GM18907 (cell line): ENCODE results near the gene NR2C2AP.

Experiments used
- ATAC-seq: cut with Tn5 transposase; IDR thresholded peaks from one replicate; pipeline ENCODE4 v1.9.1; 2021; ENCODE audit warnings: mild to moderate bottlenecking, moderate library complexity; ENCODE audit not compliant: unreplicated experiment

NR2C2AP gene

DNA sequence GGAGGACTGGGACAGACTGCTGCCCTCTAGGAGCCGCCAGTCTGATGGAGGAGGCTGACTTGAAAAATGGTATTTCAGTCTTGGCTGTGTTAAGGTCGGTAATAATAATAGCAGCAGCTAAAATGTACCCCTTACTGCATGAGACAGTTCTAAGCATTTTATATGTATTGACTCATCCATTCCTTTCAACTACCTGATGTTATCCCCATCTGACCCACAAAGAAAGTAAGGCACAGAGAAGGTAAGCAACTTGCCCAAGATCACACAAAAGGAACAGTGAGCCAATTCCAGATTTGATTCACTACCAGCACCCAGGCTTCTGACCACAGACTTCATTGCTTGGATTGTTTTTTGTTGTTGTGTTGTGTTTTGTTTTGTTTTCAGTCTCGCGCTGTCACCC, 12.6 kb upstream of the NR2C2AP start:
- ATAC-seq: no peak

- no peak for ATAC-seq
Measured at GRCh38 chr19:19214892-19215291, 11.7 kb upstream of the NR2C2AP start.

- ATAC-seq: no peak
Measured at GRCh38 chr19:19214159-19214490, 10.9 kb upstream of the NR2C2AP start.

DNA sequence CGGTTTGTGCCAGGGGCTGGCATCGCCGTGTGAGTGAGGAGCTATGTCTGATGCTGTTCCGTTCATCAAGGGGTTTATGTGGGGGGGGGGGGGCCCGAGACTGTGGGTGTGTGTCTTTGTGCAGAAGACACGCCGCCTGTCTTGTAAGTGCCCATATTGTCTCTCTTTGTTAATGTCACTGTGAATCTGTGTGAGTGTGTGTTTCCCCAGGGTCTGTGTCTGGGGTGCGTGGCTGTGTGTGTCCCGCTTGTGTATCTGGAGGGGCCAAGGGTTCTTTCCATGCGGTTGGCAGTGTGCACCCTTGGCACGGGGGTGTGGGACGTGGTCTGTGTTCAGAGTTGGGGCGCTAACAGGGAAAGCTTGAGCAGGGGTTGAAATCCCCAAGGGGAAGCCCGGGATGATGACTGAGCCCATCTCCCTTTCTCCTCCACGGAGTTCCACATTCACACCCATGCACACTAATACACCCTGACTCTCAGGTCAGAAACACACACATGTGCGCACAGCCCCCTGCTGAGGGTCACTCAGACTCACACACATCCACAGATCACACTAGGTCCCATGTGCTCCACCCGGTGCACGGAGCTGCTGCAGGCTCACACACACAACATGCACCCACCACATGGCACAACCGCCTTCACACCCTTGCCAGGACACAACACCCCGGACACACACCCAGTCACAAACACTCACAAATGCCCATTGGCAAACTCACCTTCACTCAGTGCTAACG, 10.4 kb upstream of the NR2C2AP start:
- ATAC-seq: no peak

DNA sequence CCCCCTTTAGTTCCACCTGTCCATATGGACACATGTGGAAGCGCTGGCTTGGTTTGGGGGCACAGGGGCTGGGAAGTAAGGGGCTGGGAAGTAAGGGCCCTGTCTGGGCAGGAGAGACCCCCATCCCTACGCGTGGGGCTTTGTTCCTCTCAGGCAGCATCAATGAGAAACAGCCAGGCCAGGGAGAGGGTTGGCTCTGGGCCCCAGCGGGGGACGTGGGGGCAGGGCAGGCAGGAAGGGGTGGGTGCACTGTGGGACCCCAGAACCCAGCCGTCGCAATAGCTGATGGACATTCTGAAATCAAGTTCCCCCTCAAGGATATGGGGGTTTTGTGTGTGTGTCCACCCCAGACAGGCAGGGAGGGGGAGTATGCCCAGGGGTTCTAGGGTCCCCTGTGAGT, 9.7 kb upstream of the NR2C2AP start:
- no peak for ATAC-seq

- ATAC-seq: no peak
Measured at GRCh38 chr19:19211499-19212420, 8.5 kb upstream of the NR2C2AP start, which contains the start of gene NCAN. Gene NCAN, plus strand, starts transcription at chr19:19211958. Its CDS starts 4,996 bp downstream, at chr19:19216954.

DNA sequence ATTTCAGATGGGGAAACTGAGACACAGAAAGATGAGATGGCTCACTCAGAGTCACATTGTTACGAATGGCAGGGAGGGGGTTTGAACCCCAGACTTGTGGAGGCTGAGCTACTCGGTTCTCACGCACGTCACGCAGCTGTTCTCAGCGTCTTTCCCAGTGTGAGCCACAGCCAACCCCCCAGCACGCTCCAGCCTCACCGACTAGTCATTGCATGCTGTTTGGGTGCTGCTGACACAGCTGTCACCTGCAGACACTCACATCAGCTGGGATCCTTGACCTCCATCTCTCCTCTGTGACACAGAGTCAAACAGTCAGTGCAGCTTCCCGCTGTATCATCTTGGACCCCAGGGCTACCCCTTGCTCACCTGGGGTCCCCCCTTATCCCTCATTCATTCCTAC, 6.2 kb upstream of the NR2C2AP start:
- ATAC-seq: no peak

- ATAC-seq: no peak
Measured at GRCh38 chr19:19207637-19208572, 4.7 kb upstream of the NR2C2AP start.

DNA sequence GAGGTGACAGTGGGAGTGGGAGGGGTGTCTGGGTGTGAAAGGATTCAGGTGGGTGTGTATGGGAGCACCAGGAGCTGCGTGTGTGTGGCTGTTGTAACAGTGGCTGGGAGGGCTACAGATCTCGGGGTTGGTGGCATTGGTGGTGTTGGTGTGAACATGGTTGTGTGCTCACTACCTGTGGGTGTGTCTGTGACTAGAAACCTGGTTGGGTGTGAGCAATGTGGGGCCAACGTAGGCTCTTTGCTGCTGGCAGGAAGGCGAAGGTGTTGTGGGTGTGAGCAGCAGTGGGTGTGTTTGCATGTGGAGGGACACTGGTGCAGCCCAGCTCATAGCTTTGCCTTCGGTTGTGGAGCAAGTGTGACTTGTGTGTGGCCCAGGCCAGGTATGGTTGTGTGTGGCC, 3.7 kb upstream of the NR2C2AP start:
- ATAC-seq: no peak

DNA sequence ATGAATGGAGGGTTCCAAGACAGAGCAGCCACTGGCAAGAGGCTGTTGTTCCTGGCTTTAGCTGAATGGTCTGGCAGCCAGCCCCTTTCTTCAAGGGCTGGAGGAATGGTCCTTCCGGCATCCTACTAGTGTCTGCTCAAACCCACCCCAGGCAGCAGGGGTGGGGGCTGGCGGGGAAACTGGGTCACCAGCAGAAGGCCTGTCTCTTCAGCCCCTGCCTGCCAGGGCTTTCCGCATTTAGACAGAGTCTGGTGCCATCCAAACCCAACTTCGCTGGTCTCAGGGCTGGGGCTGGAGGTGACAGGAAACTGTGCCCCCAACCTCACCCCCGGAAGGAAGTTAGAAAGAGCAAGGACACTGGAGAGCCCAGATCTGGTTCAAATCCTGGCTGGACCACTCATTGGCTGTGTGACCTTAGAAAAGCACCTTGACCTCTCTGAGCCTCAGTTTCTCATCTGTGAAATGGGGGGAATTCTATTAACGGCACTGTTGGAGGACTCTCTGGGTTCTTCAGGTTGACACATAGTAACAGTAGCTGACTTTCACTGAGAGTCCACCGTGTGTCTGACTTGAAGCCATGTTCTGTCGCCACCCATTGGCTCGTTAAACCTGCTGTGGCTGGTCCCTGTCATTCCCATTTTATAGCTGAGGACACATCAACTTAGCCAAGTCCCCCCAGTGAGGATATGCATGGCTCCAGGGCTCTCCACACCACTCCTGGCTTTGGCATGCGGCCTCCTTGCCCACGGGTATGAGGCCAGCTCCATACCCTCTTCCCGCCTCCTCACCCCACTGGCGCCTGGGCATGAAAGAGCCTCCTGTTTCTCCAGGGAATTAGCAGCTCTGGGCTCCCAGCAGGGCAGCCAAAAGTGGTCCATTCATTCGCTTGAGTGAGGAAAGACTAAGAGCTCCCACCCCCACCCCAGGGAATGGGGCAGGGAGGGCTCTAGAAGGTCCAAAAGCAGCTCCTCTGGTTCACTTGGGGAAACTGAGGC, 2.5 kb upstream of the NR2C2AP start:
- ATAC-seq: no peak

DNA sequence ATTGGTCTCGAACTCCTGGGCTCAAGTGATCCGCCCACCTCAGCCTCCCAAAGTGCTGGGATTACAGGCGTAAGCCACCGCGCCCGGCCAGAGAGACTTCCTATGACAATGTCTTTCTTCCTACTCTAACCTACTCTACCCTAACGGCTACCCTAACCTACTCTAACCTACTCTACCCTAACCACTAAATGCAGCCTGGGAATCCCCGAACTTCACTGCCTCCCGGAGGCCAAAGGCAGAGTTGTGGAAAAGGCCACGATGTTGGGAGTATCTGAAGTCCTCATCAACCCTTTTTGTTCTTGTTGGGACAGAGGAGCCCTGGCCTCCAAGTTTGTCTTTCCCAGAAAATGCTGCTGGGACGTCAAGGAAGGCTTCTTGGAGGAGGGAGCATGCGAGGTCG, 967 bp upstream of the NR2C2AP start:
- ATAC-seq: no peak

- peak; percentile 19 for ATAC-seq
Measured at GRCh38 chr19:19202707-19203011, 555 bp downstream of the NR2C2AP start.

DNA sequence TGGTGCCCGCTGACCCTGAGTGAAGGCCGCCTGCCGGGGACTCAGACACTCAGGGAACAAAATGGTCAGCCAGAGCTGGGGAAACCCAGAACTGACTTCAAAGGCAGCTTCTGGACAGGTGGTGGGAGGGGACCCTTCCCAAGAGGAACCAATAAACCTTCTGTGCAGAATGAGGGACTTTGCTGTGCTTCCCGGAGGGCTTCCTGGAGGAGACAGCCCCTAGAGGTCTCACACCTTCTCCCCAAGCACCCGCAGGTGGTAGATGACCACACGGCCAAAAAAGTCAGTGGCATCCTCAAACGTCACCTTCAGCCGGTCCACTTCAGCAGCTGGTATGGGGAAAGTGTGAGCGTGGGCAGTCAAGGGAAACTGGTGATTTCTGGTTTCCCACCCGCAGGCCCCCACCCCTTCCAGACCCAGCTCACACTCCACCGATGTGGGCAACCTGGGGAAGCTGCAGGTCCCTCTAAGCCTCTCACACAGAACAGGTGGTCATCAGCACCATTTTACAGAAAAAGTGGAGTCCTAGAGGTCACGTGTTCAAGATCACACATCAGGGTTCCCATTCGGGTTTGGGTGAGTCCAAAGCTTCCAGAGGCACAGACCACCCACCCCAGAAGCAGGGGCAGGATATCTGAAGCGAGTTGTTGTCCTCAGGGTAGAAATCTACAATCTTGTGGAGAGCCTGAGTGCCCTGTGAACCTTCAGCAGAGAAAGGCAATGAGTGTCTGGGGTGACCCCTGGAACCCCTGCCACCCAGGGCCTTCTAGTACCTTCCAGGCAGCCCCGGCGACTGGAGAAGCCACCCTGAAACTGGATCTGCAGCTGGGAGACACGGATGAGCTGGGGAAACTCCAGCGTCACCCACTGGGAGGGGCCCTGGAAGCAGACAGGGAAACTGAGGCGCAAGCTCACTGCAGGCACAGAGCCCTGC, 1.2 kb downstream of the NR2C2AP start:
- no peak for ATAC-seq

DNA sequence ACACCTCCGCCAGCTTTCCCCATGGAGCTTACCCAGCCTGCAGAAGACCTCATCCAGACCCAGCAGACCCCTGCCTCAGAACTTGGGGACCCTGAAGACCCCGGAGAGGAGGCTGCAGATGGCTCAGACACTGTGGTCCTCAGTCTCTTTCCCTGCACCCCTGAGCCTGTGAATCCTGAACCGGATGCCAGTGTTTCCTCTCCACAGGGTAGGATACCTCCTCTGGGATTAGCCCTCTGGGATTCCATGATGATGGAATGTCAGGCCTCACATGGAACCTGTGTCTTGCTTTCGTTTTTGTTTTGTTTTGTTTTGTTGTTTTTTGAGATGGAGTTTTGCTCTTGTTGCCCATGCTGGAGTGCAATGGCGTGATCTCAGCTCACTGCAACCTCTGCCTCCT, 9.3 kb downstream of the NR2C2AP start:
- ATAC-seq: no peak

DNA sequence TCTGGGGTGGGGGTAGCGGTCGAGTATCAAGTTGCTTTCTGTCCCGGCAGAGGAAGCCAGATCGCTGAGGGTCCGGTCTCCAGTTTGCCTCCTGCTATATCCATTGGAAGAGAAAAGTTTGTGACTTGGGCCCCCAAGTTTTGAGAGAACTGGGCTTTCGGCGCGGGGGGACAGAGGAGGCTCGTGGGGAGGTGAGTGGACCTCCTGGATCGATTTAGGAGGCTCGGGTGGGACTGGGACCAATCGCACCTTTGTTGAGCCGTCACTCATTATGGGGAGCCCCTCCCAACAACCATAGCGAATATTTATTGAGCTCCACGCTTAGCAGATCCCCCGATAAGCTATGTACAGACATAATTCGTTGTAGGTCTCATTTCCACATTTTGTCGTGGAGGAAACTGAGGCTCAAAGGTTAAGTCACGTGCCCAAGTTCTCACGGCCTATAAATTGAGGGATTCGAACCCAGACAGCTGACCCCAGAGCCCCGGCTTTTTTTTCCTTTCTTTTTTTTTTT, 10.2 kb downstream of the NR2C2AP start:
- ATAC-seq: peak; percentile 5

DNA sequence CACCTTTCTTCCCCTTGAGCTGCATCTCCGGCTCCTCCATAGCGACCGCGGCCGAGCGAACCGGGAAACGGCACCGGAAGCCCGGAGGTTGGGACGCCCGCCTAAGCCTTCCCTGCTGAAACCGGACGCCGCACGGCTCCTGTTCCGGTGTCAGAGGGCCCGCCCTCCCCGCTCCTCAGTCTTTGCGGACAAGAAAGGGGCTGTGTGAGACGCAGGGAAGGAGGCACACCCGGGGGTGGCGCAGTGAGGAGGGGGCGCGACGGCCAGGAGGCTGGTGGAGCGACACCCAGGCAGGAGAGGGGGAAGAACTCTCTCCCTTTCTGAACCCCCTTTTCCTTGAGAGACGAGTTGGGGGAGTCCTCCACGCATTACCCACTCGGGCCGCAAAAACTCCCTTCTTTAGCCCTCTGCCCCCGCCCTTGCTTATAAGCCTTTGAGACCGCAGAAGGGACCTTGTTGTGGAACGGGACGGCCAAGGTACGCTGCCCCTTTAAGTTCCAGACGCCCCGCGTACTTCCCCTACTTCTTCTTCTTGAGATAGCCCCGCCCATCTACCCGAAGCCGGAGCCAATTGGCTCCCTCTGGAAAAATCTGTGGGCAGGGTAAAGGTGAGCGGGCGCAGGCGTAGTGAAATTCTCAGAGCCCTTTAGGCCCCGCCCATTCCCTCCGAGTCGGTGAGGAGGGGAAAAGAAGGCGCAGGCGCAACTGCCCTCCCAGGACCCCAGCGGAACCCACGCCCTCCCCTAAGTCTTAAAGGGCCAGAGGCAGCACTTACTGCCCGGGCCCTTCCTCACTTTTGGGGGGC, 10.9 kb downstream of the NR2C2AP start, which contains the start of the genes BORCS8 and RFXANK:
Gene BORCS8, minus strand, starts transcription at position 75 of the 805 bp plus-strand sequence. Its CDS starts 35 bp downstream, at position 40.
Gene RFXANK, plus strand, starts transcription at position 181 of the 805 bp plus-strand sequence. CDS start 1,689 bp downstream, outside the sequence.
- peak; percentile 81 for ATAC-seq

GRCh38 chr19:19191768-19192077, 11.5 kb downstream of the NR2C2AP start:
- no peak for ATAC-seq

DNA sequence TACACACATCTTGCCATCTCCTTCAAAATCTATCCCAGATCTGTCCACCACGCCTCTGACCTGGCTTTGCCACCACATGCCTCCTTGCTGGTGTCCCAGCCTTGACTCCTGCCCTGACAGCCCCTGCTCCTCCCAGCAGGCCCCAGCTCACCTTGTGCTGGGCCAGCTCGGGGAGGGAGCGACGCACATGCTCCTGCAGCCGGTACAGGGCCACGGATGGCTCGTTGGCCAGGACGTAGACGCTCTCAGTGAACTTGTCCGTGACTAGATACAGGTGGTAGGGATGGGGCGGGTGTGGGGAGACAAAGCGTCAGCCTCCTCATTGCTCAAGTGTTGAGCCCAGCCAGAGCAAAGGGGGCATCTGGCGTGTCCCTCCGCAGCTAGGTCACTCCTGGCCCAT, 16.5 kb downstream of the NR2C2AP start:
- ATAC-seq: no peak
